SK-N-SH (cell line): ENCODE data around the gene SLC45A1. TPM values are rescaled to one million over a fixed set of nuclear protein-coding genes. Genes with fewer than 3 reads are reported as not detected.

ENCODE experiments used
- CTCF ChIA-PET: fragments of 300-600, 350-600 bp; formaldehyde crosslinking; extraction: SDS; loops from one replicate; lab custom pipeline; 2021; lab: Yijun Ruan, JAX
- POLR2A ChIA-PET: fragments of 350-600 bp; sonication (Branson Sonifier 250); formaldehyde crosslinking; extraction: SDS; loops from one replicate; lab custom pipeline; 2020; ENCODE audit warnings: antibody characterized with exemption, inconsistent platforms; lab: Yijun Ruan, JAX
- DNase-seq: peaks from one replicate; pipeline ENCODE4 v3.0.0; 2012
- H2AFZ ChIP-seq: fragments of 200-600 bp; sonication (generic); 2 replicates; pipeline ENCODE4 v1.8.1; 2016; ENCODE audit warnings: antibody characterized with exemption, mild to moderate bottlenecking, low read depth
- H3F3A ChIP-seq: fragments of 200-600 bp; sonication (generic); replicated peaks from 2 replicates; pipeline ENCODE3; 2016; ENCODE audit warnings: antibody characterized with exemption, mild to moderate bottlenecking; ENCODE audit not compliant: insufficient read depth
- H3K27ac ChIP-seq, 2 experiments: fragments of 200-500 bp in 1 of 2; fragments of 200-600 bp in 1 of 2; sonication (Bioruptor generic) in 1 of 2; sonication (generic), shearing (Covaris generic) in 1 of 2; 2 replicates each; pipeline versions ENCODE4 v1.5.1 to v1.6.1; 2014 to 2016; ENCODE audit warnings: low read depth in 2 of 2, inconsistent platforms in 1 of 2, low read length in 1 of 2, mild to moderate bottlenecking in 1 of 2, mixed read lengths in 1 of 2
- H3K27me3 ChIP-seq: fragments of 200-600 bp; sonication (generic), shearing (Covaris generic); 2 replicates; pipeline ENCODE4 v1.6.1; 2016; ENCODE audit warnings: mixed run types; ENCODE audit not compliant: insufficient read depth
- H3K36me3 ChIP-seq, 2 experiments: fragments of 200-500 bp in 1 of 2; fragments of 200-600 bp in 1 of 2; sonication (Bioruptor generic) in 1 of 2; sonication (generic) in 1 of 2; replicated peaks in 1 of 2; 2 replicates each; pipeline versions ENCODE3 to v1.5.1; 2014 to 2016; ENCODE audit warnings: low read length in 1 of 2, mild to moderate bottlenecking in 1 of 2; ENCODE audit not compliant: insufficient read depth in 2 of 2, control insufficient read depth in 1 of 2
- H3K4me1 ChIP-seq, 2 experiments: fragments of 200-500 bp in 1 of 2; fragments of 200-600 bp in 1 of 2; sonication (Bioruptor generic) in 1 of 2; sonication (generic), shearing (Covaris generic) in 1 of 2; 2 replicates each; pipeline versions ENCODE4 v1.5.1 to v1.6.1; 2014 to 2016; ENCODE audit warnings: low read depth in 1 of 2, low read length in 1 of 2, mixed run types in 1 of 2; ENCODE audit not compliant: insufficient read depth in 2 of 2, control insufficient read depth in 1 of 2
- H3K4me2 ChIP-seq: fragments of 200-600 bp; sonication (generic), shearing (Covaris generic); 2 replicates; pipeline ENCODE4 v1.6.1; 2017; ENCODE audit warnings: mixed run types
- H3K4me3 ChIP-seq, 2 experiments: fragments of 200-500 bp in 1 of 2; fragments of 200-600 bp in 1 of 2; sonication (Bioruptor generic) in 1 of 2; sonication (generic), shearing (Covaris generic) in 1 of 2; 2 replicates each; pipeline versions ENCODE4 v1.5.1 to v1.8.1; 2014 to 2016; ENCODE audit warnings: low read depth in 2 of 2, inconsistent platforms in 1 of 2, low read length in 1 of 2, mild to moderate bottlenecking in 1 of 2, mixed read lengths in 1 of 2, moderate library complexity in 1 of 2
- H3K79me2 ChIP-seq: fragments of 200-600 bp; sonication (generic); 2 replicates; pipeline ENCODE4 v1.8.1; 2017; ENCODE audit warnings: mild to moderate bottlenecking; ENCODE audit not compliant: insufficient read depth
- H3K9ac ChIP-seq: fragments of 200-600 bp; sonication (generic); 2 replicates; pipeline ENCODE4 v1.6.1; 2017; ENCODE audit warnings: mixed run types
- H3K9me2 ChIP-seq: fragments of 200-600 bp; sonication (generic); 2 replicates; pipeline ENCODE4 v1.6.1; 2017; ENCODE audit warnings: mixed run types
- H3K9me3 ChIP-seq: fragments of 200-600 bp; sonication (generic); 2 replicates; pipeline ENCODE4 v1.6.1; 2017; ENCODE audit warnings: mixed run types, mild to moderate bottlenecking, moderate library complexity
- H4K20me1 ChIP-seq: fragments of 200-600 bp; sonication (generic); 2 replicates; pipeline ENCODE4 v1.6.1; 2017; ENCODE audit warnings: mild to moderate bottlenecking, mixed run types; ENCODE audit not compliant: insufficient read depth
- CTCF ChIP-seq: fragments of 200-600 bp; sonication (generic); IDR thresholded peaks from 2 replicates; pipeline ENCODE4 v1.6.1; 2017; ENCODE audit warnings: antibody characterized with exemption, mild to moderate bottlenecking, moderate library complexity
- EP300 ChIP-seq, 2 experiments: IDR thresholded peaks; 2 replicates each; pipeline versions ENCODE4 v1.4.0 to v1.6.1; 2012; ENCODE audit warnings: borderline replicate concordance in 1 of 2, low read depth in 1 of 2, low read length in 1 of 2
- MAX ChIP-seq: IDR thresholded peaks from 2 replicates; pipeline ENCODE4 v1.4.0; 2012; ENCODE audit warnings: low read depth
- MXI1 ChIP-seq: IDR thresholded peaks from 2 replicates; pipeline ENCODE4 v1.6.1; 2012; ENCODE audit warnings: mild to moderate bottlenecking, low read depth, low read length, improper control_type of control experiment
- NRF1 ChIP-seq: IDR thresholded peaks from 2 replicates; pipeline ENCODE4 v1.6.1; 2012; ENCODE audit warnings: low read depth, mild to moderate bottlenecking, low read length
- POLR2AphosphoS5 ChIP-seq: IDR thresholded peaks from 2 replicates; pipeline ENCODE4 v1.6.1; 2012; ENCODE audit warnings: low read depth, low read length
- RCOR1 ChIP-seq: fragments of 150-350 bp; IDR thresholded peaks from 2 replicates; pipeline ENCODE4 v1.6.1; 2017; ENCODE audit warnings: antibody characterized with exemption, low read length
- RXRA ChIP-seq: IDR thresholded peaks from 2 replicates; pipeline ENCODE4 v1.4.0; 2012; ENCODE audit warnings: low read depth, mild to moderate bottlenecking, borderline replicate concordance
- SMC3 ChIP-seq: IDR thresholded peaks from 2 replicates; pipeline ENCODE4 v1.6.1; 2012; ENCODE audit warnings: low read depth, low read length, improper control_type of control experiment
- TAF1 ChIP-seq: IDR thresholded peaks from 2 replicates; pipeline ENCODE4 v1.6.1; 2012; ENCODE audit warnings: low read depth, mild to moderate bottlenecking, low read length, moderate library complexity, borderline replicate concordance
- WGBS: methylation state at CpG from one replicate; pipeline ENCODE4 v1.1.6; 2017; ENCODE audit warnings: low lambda C conversion rate; 5-methylcytosine and 5-hydroxymethylcytosine counted together
- polyA plus RNA-seq, 3 experiments: library from polyadenylated mRNA; depleted of rRNA; stranded (reverse); fragments of >200 nt; gene quantifications; 2 replicates each; pipeline ENCODE4 v1.2.3, GENCODE V29; 2012

SLC45A1 gene
- polyA plus RNA-seq, 1 of the 3 experiments (the other 2 are of a cell fraction), result 2.5 TPM

GRCh38 chr1:8351693-8352470 lies 34.0 kb downstream of the SLC45A1 start:
- no peak overlapping the region; a peak in 1 of 4 replicates for H3K27ac ChIP-seq
- H3K79me2 ChIP-seq, result no peaks in the 10 kb centered on the region
- 90% methylated on average over 7 of the region's 13 CpGs for WGBS
- peaks cover 4% of the 10 kb centered on the region for H3F3A ChIP-seq
- H3K9me3 ChIP-seq, result no peaks in the 10 kb centered on the region
- no peak overlapping the region for H3K9ac ChIP-seq
- ChIA-PET POLR2A (no interaction called here), CTCF (interaction anchor here (0.6 to 4.9 kb wide), 15 partner anchors 8 to 376 kb away, joined by 3 to 69 read pairs (median 5); partner anchors contain the start of gene SLC45A1)
- H3K36me3 ChIP-seq, result peaks cover 0 to 47% of the 10 kb centered on the region in 2 experiments
- TF ChIP-seq POLR2AphosphoS5, result 0 out of 2 replicates have a peak, but pooled peaks have one; percentile 7
- TF ChIP-seq MAX, result no peak
- TF ChIP-seq SMC3, result peak; percentile 33; the same call in 1 of the 2 replicates
- no peak for TF ChIP-seq TAF1
- no peak for TF ChIP-seq EP300 (IDR thresholded peaks at IDR 0.05; ENCODE audit: borderline replicate concordance in 1 of 2, low read depth in 1 of 2, low read length in 1 of 2)
- TF ChIP-seq CTCF, result peak; percentile 61
- H3K9me2 ChIP-seq, result no peaks in the 10 kb centered on the region
- H3K27me3 ChIP-seq, result no peaks in the 10 kb centered on the region
- no peak overlapping the region; a peak in 1 of 4 replicates for H3K4me3 ChIP-seq
- H3K4me2 ChIP-seq, result no peak overlapping the region
- no peak overlapping the region for H2AFZ ChIP-seq
- no peaks in the 10 kb centered on the region for H4K20me1 ChIP-seq
- DNase-seq, result peak; percentile 75
- peaks cover 0 to 17% of the 10 kb centered on the region in 2 experiments; a peak in 1 of 4 replicates for H3K4me1 ChIP-seq

GRCh38 chr1:8352471-8352845 lies 34.5 kb downstream of the SLC45A1 start:
- no peak for DNase-seq
- no peaks in the 10 kb centered on the region for H3K27me3 ChIP-seq

More at GRCh38 chr1:8352471-8352845, 34.5 kb downstream of the SLC45A1 start:
- H3K9me2 ChIP-seq, result no peaks in the 10 kb centered on the region
- WGBS, result 96% methylated on average over 15 of the region's 15 CpGs
- no peak overlapping the region; a peak in 1 of 4 replicates for H3K27ac ChIP-seq
- H2AFZ ChIP-seq, result no peak overlapping the region
- peaks cover 4% of the 10 kb centered on the region for H3F3A ChIP-seq
- TF ChIP-seq TAF1 (no peak), RCOR1 (no peak), NRF1 (no peak), MXI1 (no peak), RXRA (no peak)
- no peak overlapping the region for H3K9ac ChIP-seq
- H3K9me3 ChIP-seq, result no peaks in the 10 kb centered on the region
- peaks cover 0 to 53% of the 10 kb centered on the region in 2 experiments for H3K36me3 ChIP-seq
- ChIA-PET CTCF (interaction anchor here (0.6 to 4.7 kb wide), 7 partner anchors 12 to 480 kb away, joined by 3 to 69 read pairs (median 4); no protein-coding TSS in a partner anchor), POLR2A (no interaction called here)
- no peak overlapping the region for H3K4me2 ChIP-seq
- peaks cover 0 to 17% of the 10 kb centered on the region in 2 experiments; a peak in 1 of 4 replicates for H3K4me1 ChIP-seq
- no peaks in the 10 kb centered on the region for H3K79me2 ChIP-seq
- H4K20me1 ChIP-seq, result no peaks in the 10 kb centered on the region
- H3K4me3 ChIP-seq, result no peak overlapping the region
